Measurements from ENCODE around the gene ETV6.
"Not testable (repeated sequence)": the region's sequence is repeated elsewhere in the genome, so short reads cannot be mapped to it uniquely, and the experiment has no call there.

The ETV6 gene

GRCh38 chr12:11669348-11669747 is 19.9 kb downstream of the ETV6 start:
- DNase-seq (ENCODE audit: low spot score), result no peak

DNA sequence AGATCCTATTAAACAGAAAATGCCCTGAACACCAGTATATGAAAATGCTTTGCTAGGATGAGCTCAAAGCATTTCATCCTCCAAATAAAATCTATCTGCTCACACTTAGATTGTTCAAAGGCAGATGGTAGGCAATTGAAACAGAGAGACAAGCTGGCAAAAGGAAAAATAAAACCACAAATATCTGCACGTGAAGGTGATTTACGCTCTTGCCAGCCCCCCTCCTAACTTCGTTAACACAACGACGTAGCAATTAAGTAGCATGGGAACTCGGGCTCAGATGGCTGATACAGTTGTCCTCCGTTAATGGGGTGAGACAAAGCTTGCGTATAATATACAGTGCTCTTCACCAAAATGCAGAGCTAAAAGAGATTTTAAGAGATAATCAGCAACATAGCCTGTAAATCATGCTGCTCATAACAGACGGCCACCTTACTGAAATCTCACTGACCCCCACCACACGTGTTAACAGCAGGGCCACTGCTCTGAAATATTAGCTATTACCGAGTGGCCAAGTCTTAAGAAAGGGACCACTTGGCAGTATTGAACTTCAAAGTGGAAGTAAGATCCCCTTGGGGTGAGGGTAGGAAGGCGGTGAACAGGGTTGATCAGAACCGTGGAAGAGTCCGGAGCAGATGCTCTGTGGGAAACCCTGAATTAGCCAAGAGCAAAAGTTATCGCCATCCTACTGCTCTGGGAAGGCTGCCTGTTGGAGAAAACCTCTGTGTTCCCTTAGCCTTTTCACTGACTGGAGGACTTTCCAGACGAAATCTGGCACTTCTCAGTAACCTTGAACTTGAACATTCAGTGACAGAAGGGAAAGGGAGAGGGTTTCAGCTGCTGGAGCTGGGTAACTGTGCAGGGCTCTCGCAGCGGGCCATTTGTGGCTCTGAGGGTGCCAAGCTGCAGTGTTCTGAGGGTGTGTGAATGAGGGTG is 23.1 kb downstream of the ETV6 start:
- DNase-seq (ENCODE audit: low spot score), result no peak

- no peak for DNase-seq (ENCODE audit: low spot score)
Observed at GRCh38 chr12:11673666-11674461, 24.4 kb downstream of the ETV6 start.

DNA sequence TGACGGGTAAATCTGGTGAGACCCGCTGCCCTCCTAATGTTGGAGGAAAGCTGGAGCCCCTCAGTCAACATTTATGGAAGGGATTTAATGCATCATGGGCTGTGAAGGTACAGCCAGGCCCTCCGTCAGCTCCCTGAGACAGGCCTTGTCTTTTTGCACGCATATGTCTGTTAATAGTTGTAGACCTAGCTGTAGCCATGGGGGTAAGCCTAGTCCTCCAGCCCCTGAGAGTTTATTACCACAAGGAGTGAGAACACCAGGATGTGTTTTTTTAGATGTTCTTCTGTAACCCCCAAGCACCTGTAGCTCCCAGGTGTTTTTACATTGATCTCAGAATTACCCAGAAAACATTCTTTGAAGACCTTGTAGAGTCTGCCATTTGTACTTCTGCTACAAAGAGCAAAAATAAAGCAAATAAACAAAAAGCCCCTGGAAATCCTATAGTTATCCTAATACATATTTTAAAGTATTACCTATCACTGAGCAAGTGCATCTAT is 25.5 kb downstream of the ETV6 start:
- DNase-seq (ENCODE audit: low spot score), result no peak

- DNase-seq (ENCODE audit: low spot score), result no peak
Observed at GRCh38 chr12:11676052-11676451, 26.6 kb downstream of the ETV6 start.

DNA sequence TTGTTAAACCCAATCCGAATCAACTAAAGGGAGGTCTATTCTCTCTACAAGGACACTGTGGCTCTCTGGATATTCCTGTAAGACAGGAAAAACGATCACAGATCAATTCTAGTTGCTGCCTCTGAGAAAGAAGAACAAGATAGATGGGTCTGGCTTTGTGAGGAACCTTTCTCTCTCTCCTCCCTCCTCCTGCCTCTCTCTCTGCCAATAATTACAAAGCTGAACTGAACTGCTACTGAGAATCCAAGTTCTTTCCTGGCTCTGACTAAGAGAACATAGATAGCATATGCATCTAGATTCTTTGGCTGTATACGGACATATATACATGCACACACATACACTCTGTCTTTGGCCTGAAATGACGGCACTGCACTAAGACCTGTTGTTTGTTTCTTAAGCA is 27.6 kb downstream of the ETV6 start:
- DNase-seq (ENCODE audit: low spot score), result no peak

DNA sequence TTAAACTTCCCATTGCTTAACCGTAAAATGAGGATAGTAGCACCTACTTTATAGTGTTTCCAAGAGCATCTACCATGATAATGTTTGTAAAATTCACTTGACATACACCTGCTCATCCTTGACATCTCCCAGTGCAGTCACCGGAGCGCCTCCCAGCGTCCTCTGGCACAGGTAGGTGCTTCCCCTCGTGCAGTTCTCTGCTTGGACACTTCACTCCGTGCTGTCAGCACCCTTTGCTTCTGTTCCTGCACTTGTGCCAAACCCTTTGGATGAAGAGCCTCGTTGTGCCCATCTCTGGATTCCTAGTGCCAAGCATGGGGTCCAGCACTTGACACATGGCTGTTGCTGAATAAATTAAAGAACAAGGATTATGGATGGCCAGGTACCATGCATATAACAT is 28.3 kb downstream of the ETV6 start:
- DNase-seq (ENCODE audit: low spot score), result no peak

- DNase-seq (ENCODE audit: low spot score), result no peak
Observed at GRCh38 chr12:11678781-11679180, 29.3 kb downstream of the ETV6 start.

DNA sequence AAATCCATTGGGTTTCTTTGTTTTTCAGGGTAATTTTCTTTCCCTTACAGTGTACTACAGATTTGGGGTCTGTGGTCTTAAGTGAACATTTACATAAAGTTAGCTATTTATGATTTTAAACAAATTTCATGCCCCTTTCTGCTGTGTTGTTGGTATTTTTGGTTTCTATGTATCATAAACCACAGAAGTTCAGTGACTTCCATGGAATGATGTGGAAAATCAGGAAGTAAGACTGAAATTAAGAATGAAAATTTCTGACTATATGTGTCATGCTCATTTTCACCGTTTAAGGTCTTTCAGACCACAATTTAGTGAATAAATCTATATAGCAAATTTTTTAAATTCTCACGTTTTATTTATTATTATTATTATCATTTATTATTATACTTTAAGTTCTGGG is 31.7 kb downstream of the ETV6 start:
- no peak for DNase-seq (ENCODE audit: low spot score)

GRCh38 chr12:11681695-11682094 is 32.2 kb downstream of the ETV6 start:
- DNase-seq (ENCODE audit: low spot score), result not testable (repeated sequence)

DNA sequence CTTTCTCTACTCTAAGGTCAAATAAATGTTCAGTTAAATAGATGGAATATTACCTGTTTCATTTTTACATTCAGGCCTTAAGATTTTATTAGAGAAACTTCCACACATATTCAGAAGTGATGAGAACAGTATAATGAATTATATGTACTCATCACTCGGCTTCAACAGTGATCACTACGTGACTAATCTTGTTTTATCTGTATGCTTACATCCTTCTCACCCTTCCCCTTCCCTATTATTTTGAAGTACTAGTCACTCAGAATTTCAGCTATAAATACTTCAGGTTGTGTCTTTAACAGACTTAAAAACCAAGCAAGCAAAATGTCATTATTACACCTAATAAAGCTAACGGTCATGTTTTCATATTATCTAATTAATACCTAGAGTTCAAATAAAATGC is 34.9 kb downstream of the ETV6 start:
- DNase-seq (ENCODE audit: low spot score), result no peak

DNA sequence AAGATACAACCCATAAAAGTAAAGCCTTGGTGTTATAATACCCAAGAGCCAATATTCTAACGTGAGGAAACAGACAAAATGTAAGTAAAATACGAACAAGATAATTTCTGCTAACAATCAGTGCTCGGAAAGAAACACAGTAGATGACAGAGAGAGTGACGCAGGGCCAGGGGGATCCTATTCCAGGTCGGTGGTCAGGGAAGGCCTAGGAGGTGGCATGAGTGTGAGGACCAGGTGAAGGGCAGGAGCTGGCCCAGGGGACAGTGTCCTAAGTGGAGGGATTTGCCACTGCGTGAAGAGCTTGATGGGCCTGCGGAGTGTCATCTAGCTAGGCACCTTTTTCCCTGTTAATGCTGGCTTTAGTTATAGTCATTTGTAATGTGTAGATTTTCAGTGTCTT is 35.3 kb downstream of the ETV6 start:
- DNase-seq (ENCODE audit: low spot score), result no peak

DNA sequence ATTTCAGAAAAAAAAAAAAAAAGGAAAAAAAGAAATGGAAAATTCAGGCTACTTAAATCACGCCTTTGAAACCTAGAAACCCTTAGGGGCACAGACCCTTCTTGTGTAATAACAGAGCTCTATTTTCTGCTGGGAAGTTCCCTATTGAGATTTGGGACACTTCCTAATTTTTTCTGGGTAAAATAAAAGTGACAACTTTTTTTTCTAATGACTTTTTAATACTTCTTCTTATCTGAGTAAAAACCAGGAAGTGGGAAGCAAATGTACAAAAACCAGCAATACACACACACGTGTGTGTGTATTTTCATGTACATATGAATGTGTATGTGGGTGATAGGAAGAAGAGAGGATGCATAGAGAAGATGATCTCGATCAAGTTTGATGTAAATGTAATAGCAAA is 35.8 kb downstream of the ETV6 start:
- DNase-seq (ENCODE audit: low spot score), result no peak

GRCh38 chr12:11685716-11686115 is 36.2 kb downstream of the ETV6 start:
- DNase-seq (ENCODE audit: low spot score), result no peak

DNA sequence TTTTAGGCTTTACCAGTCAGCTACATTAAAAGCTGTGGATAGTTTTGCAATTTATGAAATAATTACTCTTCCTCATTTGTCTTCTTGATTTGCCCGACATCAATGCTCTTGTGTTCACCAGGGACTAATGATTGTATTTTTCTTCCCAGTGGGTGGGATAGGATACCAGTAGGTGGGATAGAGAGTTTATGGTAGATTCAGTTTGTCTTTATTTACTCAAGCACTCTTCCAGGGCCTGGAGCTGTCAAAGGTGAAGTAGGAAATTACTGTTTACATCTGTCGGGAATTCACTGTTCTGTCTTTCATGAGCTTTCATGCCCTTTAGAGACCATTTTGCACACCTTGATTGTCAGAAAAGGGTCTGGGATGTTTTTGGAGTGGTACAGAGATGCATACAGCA is 36.6 kb downstream of the ETV6 start:
- no peak for DNase-seq (ENCODE audit: low spot score)

DNA sequence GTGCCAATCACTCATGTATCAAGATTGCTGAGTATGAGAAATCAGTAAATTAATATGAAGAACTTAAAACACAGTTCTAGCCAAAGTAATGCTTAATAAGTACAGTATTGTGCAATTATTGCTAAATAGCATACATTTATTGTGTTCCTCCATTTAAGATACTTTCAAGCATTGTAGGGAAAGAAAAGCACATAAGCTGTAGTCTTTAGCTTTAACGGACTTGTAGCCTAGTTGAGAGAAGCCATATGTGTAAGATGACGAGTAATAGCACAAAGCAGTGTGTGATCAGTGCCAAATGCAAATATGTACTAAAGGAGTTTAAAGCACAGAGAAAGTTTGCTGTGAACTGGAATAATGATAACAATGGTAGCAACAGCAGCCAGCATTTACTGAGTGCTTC is 38.1 kb downstream of the ETV6 start:
- no peak for DNase-seq (ENCODE audit: low spot score)

DNA sequence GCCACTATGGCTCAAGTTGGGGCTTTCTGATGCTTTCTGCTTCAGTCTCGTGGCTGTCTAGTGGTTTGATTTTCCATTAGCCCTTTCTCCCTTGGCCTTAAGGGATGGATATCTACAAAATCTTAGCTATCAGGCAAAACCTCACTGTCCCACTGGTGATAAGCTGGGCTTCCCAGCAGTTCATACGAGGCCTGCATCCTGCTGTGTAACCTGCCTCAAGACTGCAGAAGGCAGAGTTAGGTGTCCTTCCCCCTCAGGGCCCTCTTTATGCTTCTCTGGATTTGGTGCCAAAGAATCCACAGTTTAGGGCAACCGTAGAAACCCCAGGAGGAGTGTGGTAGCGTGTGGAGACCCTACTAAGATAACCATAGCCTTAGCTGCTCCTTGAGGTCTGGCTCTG is 38.9 kb downstream of the ETV6 start:
- no peak for DNase-seq (ENCODE audit: low spot score)

- no peak for DNase-seq (ENCODE audit: low spot score)
Observed at GRCh38 chr12:11688831-11689230, 39.4 kb downstream of the ETV6 start.

DNA sequence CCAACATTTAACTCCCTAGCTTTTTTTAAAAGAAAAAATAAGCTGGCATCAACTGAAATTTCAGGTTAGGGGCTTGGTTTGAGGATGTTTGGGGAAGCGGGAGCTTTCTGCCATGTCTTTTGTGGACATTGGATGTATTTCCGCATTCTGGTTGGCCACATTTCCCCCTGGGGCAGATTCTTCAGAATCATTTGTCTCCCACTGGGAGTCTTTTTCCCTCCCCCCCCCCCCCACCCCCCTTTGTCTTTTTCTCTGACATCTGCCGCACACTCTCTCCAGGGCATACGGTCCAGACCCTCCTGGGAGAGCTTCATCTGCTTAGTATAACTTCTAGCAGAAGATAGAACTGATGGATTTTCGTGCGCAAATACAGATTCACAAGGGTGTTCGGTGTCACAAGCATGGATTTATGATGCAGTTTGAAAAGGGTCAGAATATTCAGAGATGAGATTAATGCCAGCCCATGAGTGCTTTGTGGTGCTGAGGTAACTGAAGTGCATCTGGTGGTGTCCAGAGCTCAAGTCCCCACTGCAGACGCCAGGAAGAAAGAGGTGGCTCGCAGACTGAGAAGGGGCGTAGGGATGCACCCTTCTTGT is 40.2 kb downstream of the ETV6 start:
- no peak for DNase-seq (ENCODE audit: low spot score)

- no peak for DNase-seq (ENCODE audit: low spot score)
Observed at GRCh38 chr12:11693067-11693466, 43.6 kb downstream of the ETV6 start.

DNA sequence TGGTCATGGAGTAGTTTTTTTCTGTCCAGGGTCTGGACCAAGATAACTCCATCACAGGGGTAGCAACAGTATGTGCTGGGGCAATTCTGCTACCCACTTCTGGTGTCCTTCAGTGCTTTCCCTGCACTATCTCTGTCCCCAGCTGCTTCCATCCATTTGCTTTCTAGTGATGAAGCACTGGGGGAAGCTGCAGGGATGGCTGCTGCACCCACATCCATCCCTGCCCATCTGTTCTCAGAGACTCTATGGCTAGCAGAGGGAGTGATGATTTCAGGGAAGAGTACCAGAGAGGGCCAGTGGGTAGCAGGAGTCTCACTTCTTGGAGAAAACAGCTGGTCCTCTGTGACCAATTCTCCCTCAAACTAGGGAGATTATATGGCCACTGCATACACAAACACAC is 44.1 kb downstream of the ETV6 start:
- DNase-seq (ENCODE audit: low spot score), result no peak

DNA sequence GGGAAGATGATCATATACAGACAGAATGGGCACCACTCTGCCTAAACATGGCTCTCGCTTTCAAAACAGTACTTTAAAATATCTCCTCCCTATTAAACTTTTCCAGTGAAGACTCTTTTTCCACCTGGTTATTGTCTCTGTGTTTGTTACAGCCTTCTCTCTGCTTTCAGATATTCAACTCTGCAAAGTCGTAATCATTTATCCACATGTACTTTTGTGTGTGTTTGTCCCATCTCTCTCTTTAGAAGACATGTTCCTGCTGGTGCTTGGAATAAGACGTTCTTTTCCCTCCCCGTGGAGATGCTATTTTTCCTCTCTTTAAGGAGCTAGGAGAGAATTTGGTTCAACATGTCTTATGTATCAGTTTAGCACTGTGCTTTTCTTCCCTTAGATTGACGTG is 45.1 kb downstream of the ETV6 start:
- DNase-seq (ENCODE audit: low spot score), result no peak

DNA sequence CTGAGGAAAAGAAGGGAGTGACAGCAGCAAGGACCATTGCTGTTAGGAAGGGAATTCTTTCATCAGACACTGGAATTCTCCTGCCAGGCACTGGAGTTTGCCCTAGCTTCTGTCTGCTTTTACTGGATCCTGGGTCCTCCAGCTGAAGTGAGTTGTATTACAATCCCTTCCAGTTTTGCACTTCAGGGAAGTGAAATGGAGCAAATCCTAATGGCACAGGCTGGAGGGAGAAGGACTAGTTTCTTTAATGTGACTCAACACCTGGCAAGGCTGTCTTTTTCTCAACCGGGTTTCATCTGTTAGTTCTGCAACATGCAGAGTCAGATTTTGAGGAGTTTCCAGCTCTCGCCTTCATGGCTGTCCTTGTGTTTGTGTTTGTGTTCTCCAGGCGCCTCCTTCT is 45.8 kb downstream of the ETV6 start:
- DNase-seq (ENCODE audit: low spot score), result no peak

Measured in hematopoietic multipotent progenitor cell treated with erythropoietin and hydrocortisone succinate and interleukin-3 and kit ligand, for 17 days (in vitro differentiated cells).